SK-N-SH (cell line): ENCODE data around the gene ADAMTSL5.

Source experiments
- CHD2 ChIP-seq: fragments of 150-350 bp; IDR thresholded peaks from 2 replicates; pipeline ENCODE4 v1.6.1; 2018; ENCODE audit warnings: low read length; ENCODE audit not compliant: partially characterized antibody
- EP300 ChIP-seq, 2 experiments: IDR thresholded peaks; 2 replicates each; pipeline versions ENCODE4 v1.4.0 to v1.6.1; 2012; ENCODE audit warnings: borderline replicate concordance in 1 of 2, low read depth in 1 of 2, low read length in 1 of 2
- FOXM1 ChIP-seq: IDR thresholded peaks from 2 replicates; pipeline ENCODE4 v1.4.0; 2012; ENCODE audit warnings: low read depth, mild to moderate bottlenecking
- GATA2 ChIP-seq: sonication (generic); formaldehyde crosslinking; IDR thresholded peaks from 2 replicates; pipeline ENCODE4 v1.5.0; 2020; ENCODE audit warnings: mild to moderate bottlenecking, missing genetic modification reagents
- MEF2A ChIP-seq: IDR thresholded peaks from 2 replicates; pipeline ENCODE4 v1.4.0; 2012; ENCODE audit warnings: low read depth, borderline replicate concordance
- MXI1 ChIP-seq: IDR thresholded peaks from 2 replicates; pipeline ENCODE4 v1.6.1; 2012; ENCODE audit warnings: mild to moderate bottlenecking, low read depth, low read length, improper control_type of control experiment
- POLR2AphosphoS5 ChIP-seq: IDR thresholded peaks from 2 replicates; pipeline ENCODE4 v1.6.1; 2012; ENCODE audit warnings: low read depth, low read length
- RFX5 ChIP-seq: IDR thresholded peaks from 2 replicates; pipeline ENCODE4 v1.6.1; 2012; ENCODE audit warnings: mild to moderate bottlenecking, improper control_type of control experiment, low read length
- TF ChIP-seq, protein P1 (sequence below): fragments of 200-600 bp; sonication (generic); IDR thresholded peaks from 2 replicates; pipeline ENCODE4 v1.6.1; 2017; ENCODE audit warnings: antibody characterized with exemption, mild to moderate bottlenecking, moderate library complexity

- TF ChIP-seq FOXM1 (no peak), CHD2 (no peak), MXI1 (no peak), EP300 (IDR thresholded peaks at IDR 0.05; ENCODE audit: borderline replicate concordance in 1 of 2, low read depth in 1 of 2, low read length in 1 of 2) (no peak), GATA2 (CRISPR knock-in tag) (no peak), RFX5 (no peak), MEF2A (no peak), POLR2AphosphoS5 (no peak)
- TF ChIP-seq, protein P1, sequence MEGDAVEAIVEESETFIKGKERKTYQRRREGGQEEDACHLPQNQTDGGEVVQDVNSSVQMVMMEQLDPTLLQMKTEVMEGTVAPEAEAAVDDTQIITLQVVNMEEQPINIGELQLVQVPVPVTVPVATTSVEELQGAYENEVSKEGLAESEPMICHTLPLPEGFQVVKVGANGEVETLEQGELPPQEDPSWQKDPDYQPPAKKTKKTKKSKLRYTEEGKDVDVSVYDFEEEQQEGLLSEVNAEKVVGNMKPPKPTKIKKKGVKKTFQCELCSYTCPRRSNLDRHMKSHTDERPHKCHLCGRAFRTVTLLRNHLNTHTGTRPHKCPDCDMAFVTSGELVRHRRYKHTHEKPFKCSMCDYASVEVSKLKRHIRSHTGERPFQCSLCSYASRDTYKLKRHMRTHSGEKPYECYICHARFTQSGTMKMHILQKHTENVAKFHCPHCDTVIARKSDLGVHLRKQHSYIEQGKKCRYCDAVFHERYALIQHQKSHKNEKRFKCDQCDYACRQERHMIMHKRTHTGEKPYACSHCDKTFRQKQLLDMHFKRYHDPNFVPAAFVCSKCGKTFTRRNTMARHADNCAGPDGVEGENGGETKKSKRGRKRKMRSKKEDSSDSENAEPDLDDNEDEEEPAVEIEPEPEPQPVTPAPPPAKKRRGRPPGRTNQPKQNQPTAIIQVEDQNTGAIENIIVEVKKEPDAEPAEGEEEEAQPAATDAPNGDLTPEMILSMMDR, result no peak
Observed at GRCh38 chr19:1461862-1462261, 51.0 kb downstream of the ADAMTSL5 start.
